ENCODE data around the gene FBXO7.

DNA sequence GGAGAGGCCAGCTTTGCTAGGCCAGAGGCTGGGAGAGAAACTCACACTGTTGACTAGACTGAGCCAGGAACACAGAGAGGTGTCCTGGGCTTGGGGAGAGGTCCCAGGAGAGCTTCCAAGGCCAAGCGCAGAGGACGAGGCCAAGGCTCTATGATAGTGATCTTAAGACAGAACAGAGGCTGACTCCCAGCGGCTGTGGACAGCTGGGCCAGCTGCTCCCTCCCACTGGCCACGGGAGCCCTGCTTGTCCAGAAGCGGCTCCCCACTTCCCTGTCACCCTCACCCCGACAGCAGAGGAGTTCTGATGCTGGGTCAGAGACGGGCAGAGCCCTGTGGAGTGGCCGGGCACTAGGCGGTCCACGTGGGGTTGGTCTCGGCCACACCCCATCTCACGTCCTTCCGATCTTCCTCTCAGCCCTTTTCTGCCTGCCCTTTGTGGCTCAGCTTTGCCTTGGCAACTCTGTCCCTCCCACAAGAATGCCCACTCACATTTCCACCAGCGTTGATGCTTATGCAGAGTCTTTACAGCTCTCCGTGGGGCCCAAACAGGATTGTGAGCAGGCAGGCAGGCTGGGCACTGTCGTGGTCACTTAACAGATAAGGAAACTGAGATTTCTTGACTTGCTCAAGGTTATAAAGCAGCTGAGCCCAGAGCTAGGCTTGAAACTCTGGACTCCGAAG, 68.2 kb downstream of the FBXO7 start:
- TF ChIP-seq, protein P1, sequence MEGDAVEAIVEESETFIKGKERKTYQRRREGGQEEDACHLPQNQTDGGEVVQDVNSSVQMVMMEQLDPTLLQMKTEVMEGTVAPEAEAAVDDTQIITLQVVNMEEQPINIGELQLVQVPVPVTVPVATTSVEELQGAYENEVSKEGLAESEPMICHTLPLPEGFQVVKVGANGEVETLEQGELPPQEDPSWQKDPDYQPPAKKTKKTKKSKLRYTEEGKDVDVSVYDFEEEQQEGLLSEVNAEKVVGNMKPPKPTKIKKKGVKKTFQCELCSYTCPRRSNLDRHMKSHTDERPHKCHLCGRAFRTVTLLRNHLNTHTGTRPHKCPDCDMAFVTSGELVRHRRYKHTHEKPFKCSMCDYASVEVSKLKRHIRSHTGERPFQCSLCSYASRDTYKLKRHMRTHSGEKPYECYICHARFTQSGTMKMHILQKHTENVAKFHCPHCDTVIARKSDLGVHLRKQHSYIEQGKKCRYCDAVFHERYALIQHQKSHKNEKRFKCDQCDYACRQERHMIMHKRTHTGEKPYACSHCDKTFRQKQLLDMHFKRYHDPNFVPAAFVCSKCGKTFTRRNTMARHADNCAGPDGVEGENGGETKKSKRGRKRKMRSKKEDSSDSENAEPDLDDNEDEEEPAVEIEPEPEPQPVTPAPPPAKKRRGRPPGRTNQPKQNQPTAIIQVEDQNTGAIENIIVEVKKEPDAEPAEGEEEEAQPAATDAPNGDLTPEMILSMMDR (conservative IDR thresholded peaks at IDR 0.05; ENCODE audit: low read depth in 2 of 2): no peak
- no peak for TF ChIP-seq REST (IDR thresholded peaks at IDR 0.05; ENCODE audit: unreplicated experiment)
- no peak for TF ChIP-seq EZH2 (IDR thresholded peaks at IDR 0.05; ENCODE audit: low read depth, unreplicated experiment)
- TF ChIP-seq POLR2AphosphoS5 (IDR thresholded peaks at IDR 0.05; ENCODE audit: low read depth): no peak
- no peak for TF ChIP-seq EZH2phosphoT487 (IDR thresholded peaks at IDR 0.05; ENCODE audit: unreplicated experiment)
- no peak for TF ChIP-seq STAT1 (IDR thresholded peaks at IDR 0.05; ENCODE audit: unreplicated experiment)
- no peak for TF ChIP-seq NANOG (IDR thresholded peaks at IDR 0.05; ENCODE audit: borderline replicate concordance)
- TF ChIP-seq CREB1 (CRISPR knock-in tag; IDR thresholded peaks at IDR 0.05; ENCODE audit: low read depth): no peak
- no peak for TF ChIP-seq ETS1 (IDR thresholded peaks at IDR 0.05)
- no peak for TF ChIP-seq ZNF331 (CRISPR knock-in tag; IDR thresholded peaks at IDR 0.05; ENCODE audit: low read depth)
- TF ChIP-seq, protein P2, sequence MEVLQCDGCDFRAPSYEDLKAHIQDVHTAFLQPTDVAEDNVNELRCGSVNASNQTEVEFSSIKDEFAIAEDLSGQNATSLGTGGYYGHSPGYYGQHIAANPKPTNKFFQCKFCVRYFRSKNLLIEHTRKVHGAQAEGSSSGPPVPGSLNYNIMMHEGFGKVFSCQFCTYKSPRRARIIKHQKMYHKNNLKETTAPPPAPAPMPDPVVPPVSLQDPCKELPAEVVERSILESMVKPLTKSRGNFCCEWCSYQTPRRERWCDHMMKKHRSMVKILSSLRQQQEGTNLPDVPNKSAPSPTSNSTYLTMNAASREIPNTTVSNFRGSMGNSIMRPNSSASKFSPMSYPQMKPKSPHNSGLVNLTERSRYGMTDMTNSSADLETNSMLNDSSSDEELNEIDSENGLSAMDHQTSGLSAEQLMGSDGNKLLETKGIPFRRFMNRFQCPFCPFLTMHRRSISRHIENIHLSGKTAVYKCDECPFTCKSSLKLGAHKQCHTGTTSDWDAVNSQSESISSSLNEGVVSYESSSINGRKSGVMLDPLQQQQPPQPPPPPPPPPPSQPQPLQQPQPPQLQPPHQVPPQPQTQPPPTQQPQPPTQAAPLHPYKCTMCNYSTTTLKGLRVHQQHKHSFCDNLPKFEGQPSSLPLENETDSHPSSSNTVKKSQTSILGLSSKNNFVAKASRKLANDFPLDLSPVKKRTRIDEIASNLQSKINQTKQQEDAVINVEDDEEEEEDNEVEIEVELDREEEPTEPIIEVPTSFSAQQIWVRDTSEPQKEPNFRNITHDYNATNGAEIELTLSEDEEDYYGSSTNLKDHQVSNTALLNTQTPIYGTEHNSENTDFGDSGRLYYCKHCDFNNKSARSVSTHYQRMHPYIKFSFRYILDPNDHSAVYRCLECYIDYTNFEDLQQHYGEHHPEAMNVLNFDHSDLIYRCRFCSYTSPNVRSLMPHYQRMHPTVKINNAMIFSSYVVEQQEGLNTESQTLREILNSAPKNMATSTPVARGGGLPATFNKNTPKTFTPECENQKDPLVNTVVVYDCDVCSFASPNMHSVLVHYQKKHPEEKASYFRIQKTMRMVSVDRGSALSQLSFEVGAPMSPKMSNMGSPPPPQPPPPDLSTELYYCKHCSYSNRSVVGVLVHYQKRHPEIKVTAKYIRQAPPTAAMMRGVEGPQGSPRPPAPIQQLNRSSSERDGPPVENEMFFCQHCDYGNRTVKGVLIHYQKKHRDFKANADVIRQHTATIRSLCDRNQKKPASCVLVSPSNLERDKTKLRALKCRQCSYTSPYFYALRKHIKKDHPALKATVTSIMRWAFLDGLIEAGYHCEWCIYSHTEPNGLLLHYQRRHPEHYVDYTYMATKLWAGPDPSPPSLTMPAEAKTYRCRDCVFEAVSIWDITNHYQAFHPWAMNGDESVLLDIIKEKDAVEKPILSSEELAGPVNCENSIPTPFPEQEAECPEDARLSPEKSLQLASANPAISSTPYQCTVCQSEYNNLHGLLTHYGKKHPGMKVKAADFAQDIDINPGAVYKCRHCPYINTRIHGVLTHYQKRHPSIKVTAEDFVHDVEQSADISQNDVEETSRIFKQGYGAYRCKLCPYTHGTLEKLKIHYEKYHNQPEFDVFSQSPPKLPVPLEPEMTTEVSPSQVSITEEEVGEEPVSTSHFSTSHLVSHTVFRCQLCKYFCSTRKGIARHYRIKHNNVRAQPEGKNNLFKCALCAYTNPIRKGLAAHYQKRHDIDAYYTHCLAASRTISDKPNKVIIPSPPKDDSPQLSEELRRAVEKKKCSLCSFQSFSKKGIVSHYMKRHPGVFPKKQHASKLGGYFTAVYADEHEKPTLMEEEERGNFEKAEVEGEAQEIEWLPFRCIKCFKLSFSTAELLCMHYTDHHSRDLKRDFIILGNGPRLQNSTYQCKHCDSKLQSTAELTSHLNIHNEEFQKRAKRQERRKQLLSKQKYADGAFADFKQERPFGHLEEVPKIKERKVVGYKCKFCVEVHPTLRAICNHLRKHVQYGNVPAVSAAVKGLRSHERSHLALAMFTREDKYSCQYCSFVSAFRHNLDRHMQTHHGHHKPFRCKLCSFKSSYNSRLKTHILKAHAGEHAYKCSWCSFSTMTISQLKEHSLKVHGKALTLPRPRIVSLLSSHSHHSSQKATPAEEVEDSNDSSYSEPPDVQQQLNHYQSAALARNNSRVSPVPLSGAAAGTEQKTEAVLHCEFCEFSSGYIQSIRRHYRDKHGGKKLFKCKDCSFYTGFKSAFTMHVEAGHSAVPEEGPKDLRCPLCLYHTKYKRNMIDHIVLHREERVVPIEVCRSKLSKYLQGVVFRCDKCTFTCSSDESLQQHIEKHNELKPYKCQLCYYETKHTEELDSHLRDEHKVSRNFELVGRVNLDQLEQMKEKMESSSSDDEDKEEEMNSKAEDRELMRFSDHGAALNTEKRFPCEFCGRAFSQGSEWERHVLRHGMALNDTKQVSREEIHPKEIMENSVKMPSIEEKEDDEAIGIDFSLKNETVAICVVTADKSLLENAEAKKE (CRISPR knock-in tag; IDR thresholded peaks at IDR 0.05): no peak
- TF ChIP-seq ZNF114 (CRISPR knock-in tag; IDR thresholded peaks at IDR 0.05): no peak
- TF ChIP-seq JUNB (IDR thresholded peaks at IDR 0.05; ENCODE audit: unreplicated experiment): no peak
